ENCODE results near the gene GRPEL1. TPM values are rescaled to one million over a fixed set of nuclear protein-coding genes. Genes with fewer than 3 reads are reported as not detected.

The GRPEL1 gene
- total RNA-seq, 1 experiment from 2014 or later = 80.1 TPM

DNA sequence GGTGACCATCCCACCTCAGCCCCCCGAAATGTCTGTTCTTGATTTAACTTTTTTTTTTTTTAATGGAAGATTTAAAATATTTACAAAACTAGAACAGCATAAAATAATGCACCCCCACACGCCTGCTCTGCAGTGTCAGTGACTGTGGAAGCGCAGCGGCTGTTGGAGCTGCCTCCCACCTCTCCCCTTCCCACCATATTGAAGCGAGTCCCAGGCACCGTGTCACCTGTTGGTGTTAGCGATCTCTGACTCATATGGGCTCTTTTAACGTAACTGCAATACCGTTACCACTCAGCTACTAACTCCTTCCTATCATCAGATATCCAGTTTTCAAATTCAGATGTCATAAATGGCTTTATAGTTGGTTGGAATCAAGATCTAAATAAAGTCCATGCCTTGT lies 41.8 kb downstream of the GRPEL1 start:
- H3K9me3 ChIP-seq (ENCODE audit: control insufficient read depth in 1 of 2, insufficient read depth in 1 of 2, low read depth in 1 of 2, low read length in 2 of 2) = no peaks in the 10 kb centered on the region
- no peaks in the 10 kb centered on the region for H3K9me2 ChIP-seq (ENCODE audit: insufficient read depth)
- no peak overlapping the region for H3K27ac ChIP-seq (ENCODE audit: low read depth, low read length)
- H4K20me1 ChIP-seq (ENCODE audit: insufficient read depth) = no peaks in the 10 kb centered on the region
- H3K36me3 ChIP-seq (ENCODE audit: control insufficient read depth in 1 of 2, insufficient read depth in 2 of 2, low read length in 2 of 2) = peaks cover 2 to 21% of the 10 kb centered on the region in 2 experiments; a peak in 3 of 4 replicates
- CTCF ChIA-PET = no interaction called here
- peaks cover 0 to 20% of the 10 kb centered on the region in 2 experiments; a peak in 2 of 4 replicates for H3K4me1 ChIP-seq (ENCODE audit: control insufficient read depth in 1 of 2, insufficient read depth in 2 of 2, low read length in 2 of 2)
- no peak overlapping the region for H2AFZ ChIP-seq (ENCODE audit: low read depth, low read length, poor library complexity, severe bottlenecking)
- TF ChIP-seq RAD21 (IDR thresholded peaks at IDR 0.05; ENCODE audit: low read depth) (no peak), YY1 (IDR thresholded peaks at IDR 0.05; ENCODE audit: extremely low read depth, insufficient replicate concordance, low read depth, low read length) (no peak), EGR1 (IDR thresholded peaks at IDR 0.05; ENCODE audit: low read depth) (no peak), POLR2A (IDR thresholded peaks at IDR 0.05; ENCODE audit: borderline replicate concordance, extremely low read depth, insufficient read depth, insufficient read length) (no peak)
- RAD21 ChIA-PET (ENCODE audit: low non-redundant PET in 1 of 2, low total read pairs in 2 of 2, uncharacterized antibody in 2 of 2, unreplicated experiment in 2 of 2) = no interaction called here
- H3K27me3 ChIP-seq (ENCODE audit: insufficient read depth, low read length) = no peaks in the 10 kb centered on the region
- intact Hi-C loops (cut with micrococcal nuclease) = no loop called here
- BruUV-seq (replicated peaks) = no TSS peak
- no peak overlapping the region for H3K4me3 ChIP-seq (replicated peaks in 1 of 2; ENCODE audit: low read depth in 1 of 2, low read length in 2 of 2)
- no peak for ATAC-seq
- POLR2A ChIA-PET = no interaction called here
- peaks cover 4% of the 10 kb centered on the region; the same call in 1 of the 2 replicates for H3K79me2 ChIP-seq (ENCODE audit: insufficient read depth, low read length)
- DNase-seq (ENCODE audit: low read depth, low spot score) = no peak
- H3K9ac ChIP-seq (ENCODE audit: low read length) = no peak overlapping the region
- no peak overlapping the region for H3K4me2 ChIP-seq (ENCODE audit: low read length)

DNA sequence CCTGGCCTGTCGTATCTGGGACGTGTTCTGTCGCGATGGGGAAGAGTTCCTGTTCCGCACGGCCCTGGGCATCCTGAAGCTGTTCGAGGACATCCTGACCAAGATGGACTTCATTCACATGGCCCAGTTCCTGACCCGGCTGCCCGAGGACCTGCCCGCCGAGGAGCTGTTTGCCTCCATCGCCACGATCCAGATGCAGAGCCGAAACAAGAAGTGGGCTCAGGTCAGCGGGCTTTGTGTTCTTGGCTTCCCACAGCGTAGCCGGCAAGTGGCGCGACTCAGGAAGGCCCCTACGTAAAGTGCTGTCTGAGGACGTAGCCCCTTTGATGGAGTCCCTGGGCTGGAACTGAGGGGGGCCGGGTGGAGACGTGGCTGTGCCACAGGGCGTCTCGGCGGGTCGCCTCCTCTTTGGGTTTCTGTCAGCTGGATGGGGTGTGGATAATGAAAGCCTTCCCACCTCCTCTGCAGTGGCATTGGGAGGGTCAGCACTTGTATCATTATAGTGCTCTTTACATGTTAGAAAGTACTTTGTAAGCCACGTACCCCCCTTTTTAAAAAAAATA lies 42.7 kb downstream of the GRPEL1 start:
- no peaks in the 10 kb centered on the region for H3K9me2 ChIP-seq (ENCODE audit: insufficient read depth)
- no peaks in the 10 kb centered on the region for H3K9me3 ChIP-seq (ENCODE audit: control insufficient read depth in 1 of 2, insufficient read depth in 1 of 2, low read depth in 1 of 2, low read length in 2 of 2)
- H3K9ac ChIP-seq (ENCODE audit: low read length) = no peak overlapping the region
- ATAC-seq (no peak), DNase-seq (ENCODE audit: low read depth, low spot score) (no peak)
- BruUV-seq (replicated peaks) = no TSS peak
- H3K27ac ChIP-seq (ENCODE audit: low read depth, low read length) = no peak overlapping the region
- TF ChIP-seq, protein P1, sequence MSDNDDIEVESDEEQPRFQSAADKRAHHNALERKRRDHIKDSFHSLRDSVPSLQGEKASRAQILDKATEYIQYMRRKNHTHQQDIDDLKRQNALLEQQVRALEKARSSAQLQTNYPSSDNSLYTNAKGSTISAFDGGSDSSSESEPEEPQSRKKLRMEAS (IDR thresholded peaks at IDR 0.05) = no peak
- TF ChIP-seq ZFX (IDR thresholded peaks at IDR 0.05) (0 out of 2 replicates have a peak, but pooled peaks have one; percentile 12), EZH2 (IDR thresholded peaks at IDR 0.05) (no peak), ELF1 (IDR thresholded peaks at IDR 0.05; ENCODE audit: borderline replicate concordance, low read depth) (no peak), POLR2AphosphoS5 (IDR thresholded peaks at IDR 0.05; ENCODE audit: low read depth, low read length) (no peak)
- TF ChIP-seq, protein P2, sequence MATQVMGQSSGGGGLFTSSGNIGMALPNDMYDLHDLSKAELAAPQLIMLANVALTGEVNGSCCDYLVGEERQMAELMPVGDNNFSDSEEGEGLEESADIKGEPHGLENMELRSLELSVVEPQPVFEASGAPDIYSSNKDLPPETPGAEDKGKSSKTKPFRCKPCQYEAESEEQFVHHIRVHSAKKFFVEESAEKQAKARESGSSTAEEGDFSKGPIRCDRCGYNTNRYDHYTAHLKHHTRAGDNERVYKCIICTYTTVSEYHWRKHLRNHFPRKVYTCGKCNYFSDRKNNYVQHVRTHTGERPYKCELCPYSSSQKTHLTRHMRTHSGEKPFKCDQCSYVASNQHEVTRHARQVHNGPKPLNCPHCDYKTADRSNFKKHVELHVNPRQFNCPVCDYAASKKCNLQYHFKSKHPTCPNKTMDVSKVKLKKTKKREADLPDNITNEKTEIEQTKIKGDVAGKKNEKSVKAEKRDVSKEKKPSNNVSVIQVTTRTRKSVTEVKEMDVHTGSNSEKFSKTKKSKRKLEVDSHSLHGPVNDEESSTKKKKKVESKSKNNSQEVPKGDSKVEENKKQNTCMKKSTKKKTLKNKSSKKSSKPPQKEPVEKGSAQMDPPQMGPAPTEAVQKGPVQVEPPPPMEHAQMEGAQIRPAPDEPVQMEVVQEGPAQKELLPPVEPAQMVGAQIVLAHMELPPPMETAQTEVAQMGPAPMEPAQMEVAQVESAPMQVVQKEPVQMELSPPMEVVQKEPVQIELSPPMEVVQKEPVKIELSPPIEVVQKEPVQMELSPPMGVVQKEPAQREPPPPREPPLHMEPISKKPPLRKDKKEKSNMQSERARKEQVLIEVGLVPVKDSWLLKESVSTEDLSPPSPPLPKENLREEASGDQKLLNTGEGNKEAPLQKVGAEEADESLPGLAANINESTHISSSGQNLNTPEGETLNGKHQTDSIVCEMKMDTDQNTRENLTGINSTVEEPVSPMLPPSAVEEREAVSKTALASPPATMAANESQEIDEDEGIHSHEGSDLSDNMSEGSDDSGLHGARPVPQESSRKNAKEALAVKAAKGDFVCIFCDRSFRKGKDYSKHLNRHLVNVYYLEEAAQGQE (IDR thresholded peaks at IDR 0.05; ENCODE audit: low read depth) = no peak
- TF ChIP-seq, protein P3, sequence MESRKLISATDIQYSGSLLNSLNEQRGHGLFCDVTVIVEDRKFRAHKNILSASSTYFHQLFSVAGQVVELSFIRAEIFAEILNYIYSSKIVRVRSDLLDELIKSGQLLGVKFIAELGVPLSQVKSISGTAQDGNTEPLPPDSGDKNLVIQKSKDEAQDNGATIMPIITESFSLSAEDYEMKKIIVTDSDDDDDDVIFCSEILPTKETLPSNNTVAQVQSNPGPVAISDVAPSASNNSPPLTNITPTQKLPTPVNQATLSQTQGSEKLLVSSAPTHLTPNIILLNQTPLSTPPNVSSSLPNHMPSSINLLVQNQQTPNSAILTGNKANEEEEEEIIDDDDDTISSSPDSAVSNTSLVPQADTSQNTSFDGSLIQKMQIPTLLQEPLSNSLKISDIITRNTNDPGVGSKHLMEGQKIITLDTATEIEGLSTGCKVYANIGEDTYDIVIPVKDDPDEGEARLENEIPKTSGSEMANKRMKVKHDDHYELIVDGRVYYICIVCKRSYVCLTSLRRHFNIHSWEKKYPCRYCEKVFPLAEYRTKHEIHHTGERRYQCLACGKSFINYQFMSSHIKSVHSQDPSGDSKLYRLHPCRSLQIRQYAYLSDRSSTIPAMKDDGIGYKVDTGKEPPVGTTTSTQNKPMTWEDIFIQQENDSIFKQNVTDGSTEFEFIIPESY (IDR thresholded peaks at IDR 0.05; ENCODE audit: extremely low read depth, insufficient replicate concordance, low read length) = no peak
- no peak overlapping the region for H3K4me2 ChIP-seq (ENCODE audit: low read length)
- peaks cover 4% of the 10 kb centered on the region; the same call in 1 of the 2 replicates for H3K79me2 ChIP-seq (ENCODE audit: insufficient read depth, low read length)
- POLR2A ChIA-PET = no interaction called here
- H3K36me3 ChIP-seq (ENCODE audit: control insufficient read depth in 1 of 2, insufficient read depth in 2 of 2, low read length in 2 of 2) = peaks cover 5 to 14% of the 10 kb centered on the region in 2 experiments; a peak in 3 of 4 replicates
- H4K20me1 ChIP-seq (ENCODE audit: insufficient read depth) = no peaks in the 10 kb centered on the region
- CTCF ChIA-PET = no interaction called here
- no peaks in the 10 kb centered on the region for H3K27me3 ChIP-seq (ENCODE audit: insufficient read depth, low read length)
- H3K4me3 ChIP-seq (replicated peaks in 1 of 2; ENCODE audit: low read depth in 1 of 2, low read length in 2 of 2) = no peak overlapping the region
- RAD21 ChIA-PET (ENCODE audit: low non-redundant PET in 1 of 2, low total read pairs in 2 of 2, uncharacterized antibody in 2 of 2, unreplicated experiment in 2 of 2) = no interaction called here
- no peak overlapping the region for H2AFZ ChIP-seq (ENCODE audit: low read depth, low read length, poor library complexity, severe bottlenecking)
- intact Hi-C loops (cut with micrococcal nuclease) = no loop called here
- peaks cover 0 to 30% of the 10 kb centered on the region in 2 experiments; a peak in 2 of 4 replicates for H3K4me1 ChIP-seq (ENCODE audit: control insufficient read depth in 1 of 2, insufficient read depth in 2 of 2, low read length in 2 of 2)

Measured in HCT116 (cell line).